GM12801 (cell line): ENCODE results near the gene HOXA2.

ENCODE experiments used
- TF ChIP-seq, protein P1 (sequence below): IDR thresholded peaks from one replicate; pipeline ENCODE4 v1.5.1; 2011; ENCODE audit warnings: control low read depth; ENCODE audit not compliant: insufficient read length; ENCODE audit errors: extremely low read depth

The HOXA2 gene

DNA sequence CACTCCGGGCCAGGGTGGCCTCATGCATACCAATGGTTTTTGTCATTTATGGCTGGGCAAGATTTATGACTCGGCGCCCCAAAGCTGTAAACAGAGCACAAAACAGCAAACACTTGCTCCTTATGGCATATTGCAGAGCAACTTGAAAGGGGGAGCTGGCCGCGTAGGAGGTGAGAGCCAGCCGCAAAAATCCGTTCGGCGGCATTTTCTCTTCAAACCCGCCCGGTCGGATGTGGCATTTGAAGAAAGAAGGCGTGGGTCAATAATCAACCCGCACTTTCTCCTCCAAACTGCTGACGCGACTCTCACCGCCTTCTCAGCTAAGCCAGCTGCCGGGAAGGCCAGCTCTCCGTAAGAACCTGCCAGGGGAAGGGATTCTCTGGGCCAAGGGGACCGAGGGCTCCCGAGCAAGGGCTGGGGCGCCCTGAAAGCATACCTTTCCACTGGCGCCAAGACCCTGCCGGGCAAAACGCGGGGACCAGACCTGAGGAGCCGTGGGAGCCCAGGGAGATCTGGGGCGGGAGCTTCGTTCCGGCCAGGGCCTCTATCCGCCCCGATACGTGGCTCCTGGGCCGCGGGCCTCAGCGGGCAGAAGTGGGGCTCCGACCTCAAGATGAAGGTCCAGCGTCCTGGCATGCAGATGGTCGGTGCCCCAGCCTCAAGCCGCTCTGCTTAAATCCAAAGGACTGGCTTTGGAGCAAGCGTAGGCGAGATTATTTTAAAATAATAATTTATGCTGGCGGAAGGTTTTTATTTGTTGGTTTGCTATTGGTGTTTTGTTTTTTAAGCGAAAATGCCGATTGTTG is 12.9 kb upstream of the HOXA2 start:
- TF ChIP-seq, protein P1, sequence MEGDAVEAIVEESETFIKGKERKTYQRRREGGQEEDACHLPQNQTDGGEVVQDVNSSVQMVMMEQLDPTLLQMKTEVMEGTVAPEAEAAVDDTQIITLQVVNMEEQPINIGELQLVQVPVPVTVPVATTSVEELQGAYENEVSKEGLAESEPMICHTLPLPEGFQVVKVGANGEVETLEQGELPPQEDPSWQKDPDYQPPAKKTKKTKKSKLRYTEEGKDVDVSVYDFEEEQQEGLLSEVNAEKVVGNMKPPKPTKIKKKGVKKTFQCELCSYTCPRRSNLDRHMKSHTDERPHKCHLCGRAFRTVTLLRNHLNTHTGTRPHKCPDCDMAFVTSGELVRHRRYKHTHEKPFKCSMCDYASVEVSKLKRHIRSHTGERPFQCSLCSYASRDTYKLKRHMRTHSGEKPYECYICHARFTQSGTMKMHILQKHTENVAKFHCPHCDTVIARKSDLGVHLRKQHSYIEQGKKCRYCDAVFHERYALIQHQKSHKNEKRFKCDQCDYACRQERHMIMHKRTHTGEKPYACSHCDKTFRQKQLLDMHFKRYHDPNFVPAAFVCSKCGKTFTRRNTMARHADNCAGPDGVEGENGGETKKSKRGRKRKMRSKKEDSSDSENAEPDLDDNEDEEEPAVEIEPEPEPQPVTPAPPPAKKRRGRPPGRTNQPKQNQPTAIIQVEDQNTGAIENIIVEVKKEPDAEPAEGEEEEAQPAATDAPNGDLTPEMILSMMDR: no peak

DNA sequence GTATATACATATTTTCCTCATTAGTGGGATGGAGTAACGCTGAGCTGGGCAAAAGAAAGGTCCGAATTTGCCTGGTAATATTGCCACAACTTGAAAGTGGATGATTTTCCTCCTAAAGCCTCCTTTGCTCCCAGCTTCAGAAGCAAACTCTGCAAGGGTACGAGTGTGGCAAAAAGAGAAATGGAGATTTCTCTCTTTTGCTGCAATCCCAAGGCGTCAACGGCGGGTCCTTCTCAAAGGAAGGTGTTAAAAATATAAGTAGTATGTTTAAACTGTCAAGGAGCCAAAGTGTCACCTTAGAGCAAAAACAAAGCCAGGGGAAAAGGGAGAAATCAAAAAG is 12.4 kb upstream of the HOXA2 start:
- TF ChIP-seq, protein P1: no peak

DNA sequence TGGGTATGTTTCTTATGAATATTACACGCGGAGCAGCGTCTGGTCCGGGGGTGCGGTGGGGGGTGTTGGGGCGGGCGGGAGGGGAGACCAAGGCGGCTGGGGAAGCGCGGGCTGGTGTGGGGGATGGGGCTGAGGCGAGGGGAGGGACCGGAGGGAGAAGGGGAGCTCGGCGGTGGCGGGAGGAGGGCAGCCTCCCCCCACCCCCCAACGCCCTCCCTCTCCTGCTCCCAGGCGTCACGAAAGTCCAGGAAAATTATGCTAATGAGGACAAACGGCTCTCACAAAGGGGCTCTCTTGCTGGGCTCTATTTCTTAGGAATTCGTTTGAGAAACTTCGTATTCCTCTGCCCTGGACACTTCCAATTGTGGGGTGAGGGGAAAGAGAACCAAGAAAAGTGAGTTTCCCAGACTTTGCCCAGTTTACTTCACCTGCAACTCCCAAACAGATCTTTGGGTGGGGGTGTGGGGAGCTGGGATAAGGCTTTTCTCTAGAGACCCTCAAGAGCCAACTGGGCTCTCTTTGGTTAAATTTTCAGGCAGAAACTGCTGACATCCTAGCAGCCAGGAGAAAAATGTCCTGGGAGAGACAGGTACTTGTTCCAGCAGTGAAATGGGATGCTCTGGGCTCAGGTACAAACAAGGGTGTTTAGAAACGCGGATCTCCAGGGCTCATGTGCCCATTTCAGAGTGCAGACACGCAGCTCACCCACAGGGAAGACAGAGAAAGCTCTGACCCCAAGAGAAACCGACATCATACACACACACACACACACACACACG is 11.7 kb upstream of the HOXA2 start:
- TF ChIP-seq, protein P1: no peak

DNA sequence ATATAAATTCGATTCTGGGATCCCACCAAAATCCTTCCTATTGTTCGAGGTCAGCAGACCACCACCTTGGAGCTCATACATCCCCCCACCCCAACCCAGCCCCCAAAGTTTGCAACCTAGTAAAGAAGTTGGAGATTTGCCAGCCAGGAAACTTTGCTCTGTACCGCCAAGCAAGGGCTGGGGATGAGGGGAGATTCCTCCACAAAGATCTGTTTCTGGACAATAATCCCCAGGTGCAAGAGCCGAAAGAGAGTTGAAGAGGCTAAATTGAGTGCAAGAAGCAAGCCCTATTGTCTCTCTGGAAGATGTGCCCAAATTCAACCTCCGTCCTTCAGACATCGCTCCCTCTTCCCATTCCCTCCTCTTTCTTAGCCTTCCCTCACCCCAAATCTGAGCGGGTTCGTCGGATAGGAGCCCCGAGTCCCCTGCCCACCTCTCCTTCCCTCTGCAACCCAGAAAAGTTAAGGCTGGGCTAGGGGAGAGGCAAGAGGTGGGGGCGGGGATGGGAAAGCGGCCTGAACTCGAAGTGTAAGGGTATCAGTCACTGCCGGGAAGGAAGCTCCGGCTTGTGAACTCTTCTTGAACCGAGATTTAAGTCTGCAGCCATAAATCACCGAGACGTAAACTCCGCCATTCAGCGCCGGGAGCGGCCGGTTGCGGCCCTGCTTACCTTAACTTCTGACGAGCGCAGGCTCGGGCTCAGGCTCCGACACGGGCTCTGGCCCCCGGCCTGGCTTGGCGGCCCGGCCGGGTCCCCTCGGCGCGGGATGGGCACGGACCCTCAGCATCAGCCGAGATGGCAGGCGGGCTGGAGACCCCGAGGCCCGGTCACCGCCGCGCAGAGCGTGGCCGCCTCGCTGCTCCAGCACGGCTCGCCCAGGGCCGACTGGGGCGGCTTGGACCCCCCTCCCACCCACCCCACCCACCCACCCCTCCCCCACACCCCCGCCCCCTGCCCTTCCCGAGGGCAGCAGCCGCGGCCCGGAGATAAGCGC is 10.8 kb upstream of the HOXA2 start:
- TF ChIP-seq, protein P1: no peak

DNA sequence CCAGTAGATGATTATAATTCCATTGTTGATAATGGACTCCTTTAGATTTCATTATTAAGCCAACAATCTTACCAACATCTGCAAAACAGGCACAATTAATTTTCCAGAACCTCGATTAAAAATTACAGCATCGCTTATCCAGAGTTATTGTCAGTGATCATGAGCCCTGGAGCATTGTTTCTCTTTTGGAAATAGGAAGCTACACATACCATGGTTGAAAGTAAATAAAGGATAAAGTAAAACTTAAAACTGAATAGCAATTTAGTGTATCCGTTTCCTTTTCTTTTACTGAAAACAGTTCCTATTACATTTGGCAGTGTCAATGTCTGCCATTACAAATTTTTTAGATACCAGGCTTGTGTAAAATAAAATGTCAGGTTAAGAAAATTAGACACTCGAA is 9.9 kb upstream of the HOXA2 start:
- TF ChIP-seq, protein P1: no peak

DNA sequence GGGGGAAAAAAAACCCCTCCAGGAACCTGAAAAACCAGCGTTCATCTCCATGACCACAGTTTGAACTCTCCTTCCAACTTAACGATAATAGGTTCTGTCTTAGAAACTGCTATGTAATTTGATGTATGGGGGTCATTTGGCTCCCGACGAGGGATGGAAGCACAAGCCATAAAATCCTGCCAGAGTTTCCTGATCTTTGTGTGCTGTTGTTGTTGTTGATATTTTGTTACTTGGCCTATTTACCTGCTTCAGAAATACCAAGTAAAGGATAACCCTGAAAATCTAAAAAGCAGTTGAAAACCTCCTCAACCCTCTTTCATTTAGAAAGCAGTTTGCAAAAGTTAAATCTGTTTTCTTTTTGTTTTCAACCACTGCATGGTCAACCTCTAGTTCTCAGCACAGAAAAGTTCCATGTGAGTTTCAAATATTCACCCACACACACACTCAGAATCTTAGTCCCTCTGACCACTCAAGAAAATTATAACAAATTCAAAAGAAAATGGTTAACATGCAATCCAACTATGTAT is 9.3 kb upstream of the HOXA2 start:
- TF ChIP-seq, protein P1: no peak
